Suppressor macrophage treated with lipopolysaccharide for 1 hour (primary cell): Measurements from ENCODE around the gene TMEM214.
A peak's percentile ranks its signal among the peaks of the same experiment; 100 is the strongest.

Experiments
- DNase-seq, 3 donors: peaks; one replicate each; pipeline ENCODE4 v3.0.0-alpha.2; 2020 to 2022

TMEM214 gene

GRCh38 chr2:27010139-27010538, 22.6 kb upstream of the TMEM214 start:
- no peak for DNase-seq

GRCh38 chr2:27013738-27014137, 19.0 kb upstream of the TMEM214 start:
- DNase-seq: no peak

- DNase-seq: no peak
Measured at GRCh38 chr2:27014771-27015433, 17.9 kb upstream of the TMEM214 start.

GRCh38 chr2:27016801-27017325, 15.9 kb upstream of the TMEM214 start:
- peak; percentile 72 to 79 (median 78) for DNase-seq

GRCh38 chr2:27018142-27018541, 14.6 kb upstream of the TMEM214 start:
- DNase-seq: no peak

GRCh38 chr2:27019459-27019858, 13.3 kb upstream of the TMEM214 start:
- no peak for DNase-seq

GRCh38 chr2:27019931-27020855, 12.6 kb upstream of the TMEM214 start:
- DNase-seq: no peak

GRCh38 chr2:27021253-27022049, 11.3 kb upstream of the TMEM214 start:
- no peak for DNase-seq

GRCh38 chr2:27023740-27024139, 9.0 kb upstream of the TMEM214 start:
- DNase-seq: no peak

GRCh38 chr2:27024188-27024587, 8.6 kb upstream of the TMEM214 start:
- no peak for DNase-seq

- no peak for DNase-seq
Measured at GRCh38 chr2:27024812-27025211, 8.0 kb upstream of the TMEM214 start.

GRCh38 chr2:27025281-27025800, 7.4 kb upstream of the TMEM214 start:
- no peak for DNase-seq

- no peak for DNase-seq
Measured at GRCh38 chr2:27025861-27026851, 6.6 kb upstream of the TMEM214 start.

GRCh38 chr2:27027211-27027651, 5.5 kb upstream of the TMEM214 start:
- no peak for DNase-seq

GRCh38 chr2:27029051-27029450, 3.7 kb upstream of the TMEM214 start:
- no peak for DNase-seq

GRCh38 chr2:27033253-27033852, 588 bp downstream of the TMEM214 start:
- DNase-seq: no peak

GRCh38 chr2:27038012-27038411, 5.2 kb downstream of the TMEM214 start:
- DNase-seq: no peak

GRCh38 chr2:27038631-27039339, 6.0 kb downstream of the TMEM214 start:
- DNase-seq: no peak

GRCh38 chr2:27039426-27039825, 6.7 kb downstream of the TMEM214 start:
- no peak for DNase-seq

GRCh38 chr2:27039871-27040270, 7.1 kb downstream of the TMEM214 start:
- DNase-seq: no peak
